Prostate gland (tissue), 2 donors: ENCODE measurements around the gene LMBRD2. TPM values are rescaled to one million over a fixed set of nuclear protein-coding genes. Genes with fewer than 3 reads are reported as not detected.

Experiments used
- DNase-seq: peaks from one replicate; pipeline ENCODE4 v3.0.0-alpha.2; 2019; ENCODE audit warnings: low spot score
- H3K27ac ChIP-seq, 2 donors: fragments of 200-600 bp; sonication (generic); 2 replicates each; pipeline ENCODE4 v1.5.1; 2017 to 2019
- H3K27me3 ChIP-seq: fragments of 200-600 bp; sonication (generic); replicated peaks from 2 replicates; pipeline ENCODE4 v1.5.1; 2019; ENCODE audit not compliant: insufficient read depth
- H3K36me3 ChIP-seq, 2 donors: fragments of 200-600 bp; sonication (generic); 1 replicate in 1 of 2; 2 replicates in 1 of 2; pipeline versions ENCODE4 v1.5.1 to v1.8.1; 2017 to 2019
- H3K4me1 ChIP-seq: fragments of 200-600 bp; sonication (generic); replicated peaks from 2 replicates; pipeline ENCODE4 v1.5.1; 2019
- H3K4me3 ChIP-seq, 2 donors: fragments of 200-600 bp; sonication (generic); 2 replicates each; pipeline ENCODE4 v1.5.1; 2017 to 2019
- H3K9me3 ChIP-seq: fragments of 200-600 bp; sonication (generic); 2 replicates; pipeline ENCODE4 v1.5.1; 2017
- CTCF ChIP-seq, 4 experiments: fragments of 200-600 bp in 2 of 4; fragments of 450-650 bp in 2 of 4; sonication (generic) in 2 of 4; IDR thresholded peaks; 1 replicate in 3 of 4; 2 replicates in 1 of 4; pipeline ENCODE4 v1.5.1; 2016 to 2019; ENCODE audit warnings: antibody characterized with exemption in 4 of 4, mild to moderate bottlenecking in 2 of 4, moderate library complexity in 2 of 4
- POLR2A ChIP-seq: fragments of 450-650 bp; IDR thresholded peaks from one replicate; pipeline ENCODE4 v1.6.1; 2016; ENCODE audit warnings: antibody characterized with exemption, mild to moderate bottlenecking
- POLR2AphosphoS5 ChIP-seq: sonication (generic); formaldehyde crosslinking; IDR thresholded peaks from one replicate; pipeline ENCODE4 v1.6.1; 2017; ENCODE audit warnings: antibody characterized with exemption
- WGBS: methylation state at CpG from one replicate; pipeline ENCODE4 v1.1.5; 2018; 5-methylcytosine and 5-hydroxymethylcytosine counted together
- intact Hi-C: fragments of 100-400 bp; cut with DNase I; formaldehyde crosslinking; loops from one replicate; pipeline ENCODE4 v1.14.2; 2022
- total RNA-seq, 2 donors: library from RNA; depleted of rRNA; stranded (reverse); fragments of >200 nt; gene quantifications; one replicate each; pipeline ENCODE4 v1.1.0, GENCODE V29; 2016

Gene LMBRD2
- total RNA-seq, 2 donors from 2014 or later, result 7.4 to 15.7 TPM

- Histone ChIP-seq H3K27me3 (peaks cover 5% of the 10 kb centered on the region), H3K36me3 (no peaks in the 10 kb centered on the region), H3K9me3 (no peaks in the 10 kb centered on the region), H3K4me1 (no peaks in the 10 kb centered on the region), H3K27ac (no peak overlapping the region), H3K4me3 (no peak overlapping the region)
- 32% methylated on average over 13 of the region's 13 CpGs for WGBS
- DNase-seq, result no peak
- TF ChIP-seq POLR2AphosphoS5 (no peak), CTCF (IDR thresholded peaks at IDR 0.05) (no peak), POLR2A (no peak)
- intact Hi-C loops, result no loop called here
These were observed 85.6 kb downstream of the LMBRD2 start for GRCh38 chr5:36066001-36066539.

GRCh38 chr5:36060420-36060887 is 91.2 kb downstream of the LMBRD2 start:
- Histone ChIP-seq H3K27me3 (no peaks in the 10 kb centered on the region), H3K36me3 (no peaks in the 10 kb centered on the region), H3K4me1 (no peaks in the 10 kb centered on the region), H3K4me3 (no peak overlapping the region), H3K27ac (no peak overlapping the region), H3K9me3 (no peaks in the 10 kb centered on the region)
- no peak for DNase-seq
- 39% methylated on average over 12 of the region's 12 CpGs for WGBS
- intact Hi-C loops, result no loop called here
- TF ChIP-seq CTCF (IDR thresholded peaks at IDR 0.05) (no peak), POLR2AphosphoS5 (no peak), POLR2A (no peak)

- Histone ChIP-seq H3K9me3 (no peaks in the 10 kb centered on the region), H3K27ac (no peak overlapping the region), H3K27me3 (no peaks in the 10 kb centered on the region), H3K4me1 (no peaks in the 10 kb centered on the region), H3K36me3 (no peaks in the 10 kb centered on the region), H3K4me3 (no peak overlapping the region)
- 44% methylated on average over 5 of the region's 5 CpGs for WGBS
- intact Hi-C loops, result no loop called here
- no peak for DNase-seq
- TF ChIP-seq POLR2AphosphoS5 (no peak), CTCF (IDR thresholded peaks at IDR 0.05) (no peak), POLR2A (no peak)
These were observed 91.9 kb downstream of the LMBRD2 start for GRCh38 chr5:36059571-36060419.

- Histone ChIP-seq H3K4me1 (no peaks in the 10 kb centered on the region), H3K4me3 (no peak overlapping the region), H3K27ac (no peak overlapping the region), H3K27me3 (no peaks in the 10 kb centered on the region), H3K9me3 (no peaks in the 10 kb centered on the region), H3K36me3 (no peaks in the 10 kb centered on the region)
- no peak for DNase-seq
- intact Hi-C loops, result no loop called here
- 73% methylated on average over 2 of the region's 2 CpGs for WGBS
- no peak for TF ChIP-seq POLR2A
- TF ChIP-seq CTCF (IDR thresholded peaks at IDR 0.05), result no peak
- TF ChIP-seq POLR2AphosphoS5, result no peak
These were observed 92.9 kb downstream of the LMBRD2 start for GRCh38 chr5:36058776-36059175.

GRCh38 chr5:36057386-36057785 is 94.3 kb downstream of the LMBRD2 start:
- Histone ChIP-seq H3K4me1 (no peaks in the 10 kb centered on the region), H3K4me3 (no peak overlapping the region), H3K9me3 (no peaks in the 10 kb centered on the region), H3K27ac (no peak overlapping the region), H3K36me3 (no peaks in the 10 kb centered on the region), H3K27me3 (no peaks in the 10 kb centered on the region)
- DNase-seq, result no peak
- intact Hi-C loops, result no loop called here
- TF ChIP-seq CTCF (IDR thresholded peaks at IDR 0.05), result no peak
- no peak for TF ChIP-seq POLR2A
- WGBS, result 69% methylated on average over 2 of the region's 2 CpGs
